ENCODE results near the gene SELPLG. TPM values are rescaled to one million over a fixed set of nuclear protein-coding genes. Genes with fewer than 3 reads are reported as not detected.
"Not testable (repeated sequence)": the region's sequence is repeated elsewhere in the genome, so short reads cannot be mapped to it uniquely, and the experiment has no call there.

Gene SELPLG
- total RNA-seq, 2 experiments from 2014 or later, result 22.1 to 23.8 TPM

GRCh38 chr12:108665608-108666202 is 32.0 kb upstream of the SELPLG start:
- DNase-seq, result no peak
- Mint-ChIP-seq H3K36me3 (ENCODE audit: low read depth) (no peaks in the 10 kb centered on the region), H3K4me3 (no peak overlapping the region), H3K4me1 (ENCODE audit: low read depth) (peaks cover 19% of the 10 kb centered on the region), H3K9me3 (no peaks in the 10 kb centered on the region), H3K27ac (no peak overlapping the region), H3K27me3 (no peaks in the 10 kb centered on the region)
- intact Hi-C loops (cut with micrococcal nuclease), result loop anchor here (2.0 to 10.0 kb wide), 3 partner anchors 69 to 285 kb away; partner anchors contain the start of gene CORO1C
- ChIA-PET POLR2A (interaction anchor here (1.0 to 1.7 kb wide), 3 partner anchors 28 to 68 kb away, joined by 3 to 6 read pairs (median 3); no protein-coding TSS in a partner anchor), CTCF (interaction anchor here (0.7 to 10.9 kb wide), 42 partner anchors 8 to 427 kb away, joined by 3 to 347 read pairs (median 6); partner anchors contain the start of genes ALKBH2 and SELPLG)
- no peak for TF ChIP-seq CTCF (IDR thresholded peaks at IDR 0.05)
- ATAC-seq, result no peak

GRCh38 chr12:108664338-108665258 is 30.9 kb upstream of the SELPLG start:
- H3K27me3 Mint-ChIP-seq, result no peaks in the 10 kb centered on the region
- DNase-seq, result peak; percentile 92
- no peaks in the 10 kb centered on the region for H3K9me3 Mint-ChIP-seq
- H3K27ac Mint-ChIP-seq, result peak overlapping the region; percentile 79
- peak; percentile 100 for ATAC-seq
- H3K36me3 Mint-ChIP-seq (ENCODE audit: low read depth), result peaks cover under 1% of the 10 kb centered on the region
- intact Hi-C loops (cut with micrococcal nuclease), result loop anchor here (2.0 to 10.0 kb wide), 3 partner anchors 70 to 286 kb away; partner anchors contain the start of gene CORO1C
- peak overlapping the region; percentile 31 for H3K4me3 Mint-ChIP-seq
- CTCF ChIA-PET, result interaction anchor here (0.6 to 10.9 kb wide), 69 partner anchors 9 to 428 kb away, joined by 3 to 347 read pairs (median 5); partner anchors contain the start of genes ALKBH2, ISCU, SELPLG and SSH1
- H3K4me1 Mint-ChIP-seq (ENCODE audit: low read depth), result peaks cover 19% of the 10 kb centered on the region
- POLR2A ChIA-PET, result interaction anchor here (0.7 to 1.7 kb wide), 11 partner anchors 23 to 149 kb away, joined by 3 to 6 read pairs (median 3); no protein-coding TSS in a partner anchor
- TF ChIP-seq CTCF (IDR thresholded peaks at IDR 0.05), result peak; percentile 96

GRCh38 chr12:108663324-108664015 is 29.8 kb upstream of the SELPLG start:
- intact Hi-C loops (cut with micrococcal nuclease), result loop anchor here (2.0 to 10.0 kb wide), 3 partner anchors 71 to 287 kb away; partner anchors contain the start of gene CORO1C
- no peak overlapping the region for H3K27ac Mint-ChIP-seq
- POLR2A ChIA-PET, result interaction anchor here (0.7 to 1.7 kb wide), 8 partner anchors 22 to 149 kb away, joined by 3 to 6 read pairs (median 4); no protein-coding TSS in a partner anchor
- no peak for TF ChIP-seq CTCF (IDR thresholded peaks at IDR 0.05)
- H3K36me3 Mint-ChIP-seq (ENCODE audit: low read depth), result peaks cover 2% of the 10 kb centered on the region
- no peaks in the 10 kb centered on the region for H3K9me3 Mint-ChIP-seq
- DNase-seq, result no peak
- peaks cover 19% of the 10 kb centered on the region for H3K4me1 Mint-ChIP-seq (ENCODE audit: low read depth)
- CTCF ChIA-PET, result interaction anchor here (0.7 to 10.9 kb wide), 41 partner anchors 8 to 429 kb away, joined by 3 to 347 read pairs (median 7); partner anchors contain the start of genes ALKBH2, ISCU and SELPLG
- no peak for ATAC-seq
- no peaks in the 10 kb centered on the region for H3K27me3 Mint-ChIP-seq
- no peak overlapping the region for H3K4me3 Mint-ChIP-seq

- POLR2A ChIA-PET, H3K9me3 Mint-ChIP-seq: not testable (repeated sequence)
- CTCF ChIA-PET, result interaction anchor here (0.8 to 1.0 kb wide), 3 partner anchors 11 to 145 kb away, joined by 3 to 5 read pairs (median 3); no protein-coding TSS in a partner anchor
Observed at GRCh38 chr12:108658115-108658514, 24.4 kb upstream of the SELPLG start.

More at GRCh38 chr12:108658115-108658514, 24.4 kb upstream of the SELPLG start:
- H3K36me3 Mint-ChIP-seq (ENCODE audit: low read depth), result peaks cover 11% of the 10 kb centered on the region
- ATAC-seq; DNase-seq; H3K27ac Mint-ChIP-seq; H3K27me3 Mint-ChIP-seq; intact Hi-C loops (cut with micrococcal nuclease); H3K4me3 Mint-ChIP-seq; H3K4me1 Mint-ChIP-seq (ENCODE audit: low read depth): not testable (repeated sequence)

Measured in activated CD8-positive, alpha-beta T cell treated with anti-CD3 and anti-CD28 coated beads for 36 hours (primary cell).